PFSK-1 (cell line): ENCODE data around the gene CASQ1.

ENCODE experiments used
- POLR2AphosphoS5 ChIP-seq: IDR thresholded peaks from 2 replicates; pipeline ENCODE4 v1.6.1; 2012; ENCODE audit warnings: low read depth, mild to moderate bottlenecking, control low read depth, low read length, moderate library complexity
- SIN3A ChIP-seq: IDR thresholded peaks from 2 replicates; pipeline ENCODE4 v1.6.1; 2012; ENCODE audit warnings: mild to moderate bottlenecking, low read length, moderate library complexity, borderline replicate concordance; ENCODE audit not compliant: insufficient read depth
- TF ChIP-seq, protein P1 (sequence below), 2 experiments: IDR thresholded peaks; 2 replicates each; pipeline versions ENCODE4 v1.6.1 to v1.8.0; 2011 to 2012; ENCODE audit warnings: low read depth in 2 of 2, low read length in 2 of 2, control low read depth in 1 of 2, inconsistent platforms in 1 of 2, mild to moderate bottlenecking in 1 of 2, moderate library complexity in 1 of 2; ENCODE audit not compliant: insufficient read depth in 1 of 2

DNA sequence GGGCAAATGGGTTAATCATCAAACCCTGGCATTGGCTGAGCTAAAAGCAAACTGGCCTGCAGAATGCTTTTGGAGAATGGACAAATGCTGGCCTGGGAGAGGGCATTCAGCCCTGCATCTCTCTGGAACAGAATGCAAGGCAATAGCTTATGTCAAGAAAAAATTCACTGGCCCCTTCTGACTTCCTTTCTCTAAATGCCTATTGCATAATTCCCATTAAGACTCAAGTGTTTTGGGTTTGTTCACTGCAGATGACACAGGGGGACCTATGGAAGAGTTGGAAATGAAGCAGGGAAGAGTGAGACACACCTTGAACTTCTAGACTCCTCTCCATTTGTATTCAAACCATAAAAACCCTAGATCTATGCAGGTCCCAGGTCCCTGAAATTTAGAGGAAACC, 30.7 kb downstream of the CASQ1 start:
- TF ChIP-seq, protein P1, sequence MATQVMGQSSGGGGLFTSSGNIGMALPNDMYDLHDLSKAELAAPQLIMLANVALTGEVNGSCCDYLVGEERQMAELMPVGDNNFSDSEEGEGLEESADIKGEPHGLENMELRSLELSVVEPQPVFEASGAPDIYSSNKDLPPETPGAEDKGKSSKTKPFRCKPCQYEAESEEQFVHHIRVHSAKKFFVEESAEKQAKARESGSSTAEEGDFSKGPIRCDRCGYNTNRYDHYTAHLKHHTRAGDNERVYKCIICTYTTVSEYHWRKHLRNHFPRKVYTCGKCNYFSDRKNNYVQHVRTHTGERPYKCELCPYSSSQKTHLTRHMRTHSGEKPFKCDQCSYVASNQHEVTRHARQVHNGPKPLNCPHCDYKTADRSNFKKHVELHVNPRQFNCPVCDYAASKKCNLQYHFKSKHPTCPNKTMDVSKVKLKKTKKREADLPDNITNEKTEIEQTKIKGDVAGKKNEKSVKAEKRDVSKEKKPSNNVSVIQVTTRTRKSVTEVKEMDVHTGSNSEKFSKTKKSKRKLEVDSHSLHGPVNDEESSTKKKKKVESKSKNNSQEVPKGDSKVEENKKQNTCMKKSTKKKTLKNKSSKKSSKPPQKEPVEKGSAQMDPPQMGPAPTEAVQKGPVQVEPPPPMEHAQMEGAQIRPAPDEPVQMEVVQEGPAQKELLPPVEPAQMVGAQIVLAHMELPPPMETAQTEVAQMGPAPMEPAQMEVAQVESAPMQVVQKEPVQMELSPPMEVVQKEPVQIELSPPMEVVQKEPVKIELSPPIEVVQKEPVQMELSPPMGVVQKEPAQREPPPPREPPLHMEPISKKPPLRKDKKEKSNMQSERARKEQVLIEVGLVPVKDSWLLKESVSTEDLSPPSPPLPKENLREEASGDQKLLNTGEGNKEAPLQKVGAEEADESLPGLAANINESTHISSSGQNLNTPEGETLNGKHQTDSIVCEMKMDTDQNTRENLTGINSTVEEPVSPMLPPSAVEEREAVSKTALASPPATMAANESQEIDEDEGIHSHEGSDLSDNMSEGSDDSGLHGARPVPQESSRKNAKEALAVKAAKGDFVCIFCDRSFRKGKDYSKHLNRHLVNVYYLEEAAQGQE (IDR thresholded peaks at IDR 0.05; ENCODE audit: insufficient read depth in 1 of 2, low read depth in 2 of 2, low read length in 2 of 2) = no peak
- no peak for TF ChIP-seq POLR2AphosphoS5
- TF ChIP-seq SIN3A = no peak
